H9 (cell line): ENCODE measurements around the gene TRRAP. TPM values are rescaled to one million over a fixed set of nuclear protein-coding genes. Genes with fewer than 3 reads are reported as not detected.

Experiments
- DNase-seq: peaks from one replicate; pipeline ENCODE4 v3.0.0-alpha.2; 2017
- H2AFZ ChIP-seq: one replicate; pipeline ENCODE4 v1.6.1; 2013; ENCODE audit warnings: mild to moderate bottlenecking, low read length, control low read depth, moderate library complexity
- H2AK5ac ChIP-seq: 2 replicates; pipeline ENCODE4 v1.6.1; 2013; ENCODE audit warnings: low read length, control low read depth, mixed read lengths; ENCODE audit not compliant: insufficient read length
- H2BK120ac ChIP-seq: one replicate; pipeline ENCODE4 v1.6.1; 2013; ENCODE audit warnings: low read depth, mild to moderate bottlenecking, low read length, control low read depth, inconsistent platforms; ENCODE audit not compliant: poor library complexity, severe bottlenecking
- H2BK12ac ChIP-seq: 2 replicates; pipeline ENCODE4 v1.6.1; 2013; ENCODE audit warnings: low read length, control low read depth, mixed read lengths, low read depth; ENCODE audit not compliant: insufficient read length
- H2BK15ac ChIP-seq: 2 replicates; pipeline ENCODE4 v1.6.1; 2013; ENCODE audit warnings: low read depth, low read length, control low read depth
- H2BK20ac ChIP-seq: one replicate; pipeline ENCODE4 v1.6.1; 2013; ENCODE audit warnings: low read depth, mild to moderate bottlenecking, low read length, control low read depth, inconsistent platforms; ENCODE audit not compliant: poor library complexity, severe bottlenecking
- H2BK5ac ChIP-seq: 2 replicates; pipeline ENCODE4 v1.6.1; 2013; ENCODE audit warnings: low read length, control low read depth, mixed read lengths; ENCODE audit not compliant: insufficient read length
- H3K14ac ChIP-seq: 2 replicates; pipeline ENCODE4 v1.6.1; 2013; ENCODE audit warnings: low read length, control low read depth; ENCODE audit not compliant: insufficient read depth
- H3K18ac ChIP-seq: 2 replicates; pipeline ENCODE4 v1.6.1; 2013; ENCODE audit warnings: low read depth, mild to moderate bottlenecking, mixed read lengths, low read length, control low read depth; ENCODE audit not compliant: insufficient read length
- H3K23ac ChIP-seq: 2 replicates; pipeline ENCODE4 v1.6.1; 2013; ENCODE audit warnings: low read length, control low read depth, mixed read lengths, low read depth; ENCODE audit not compliant: insufficient read length
- H3K23me2 ChIP-seq: 2 replicates; pipeline ENCODE4 v1.6.1; 2013; ENCODE audit warnings: low read depth, mild to moderate bottlenecking, mixed read lengths, low read length, control low read depth; ENCODE audit not compliant: insufficient read length, poor library complexity, severe bottlenecking
- H3K27ac ChIP-seq: 2 replicates; pipeline ENCODE4 v1.5.1; 2013; ENCODE audit warnings: low read length, control low read depth, mixed read lengths, low read depth; ENCODE audit not compliant: insufficient read length
- H3K27me3 ChIP-seq: 2 replicates; pipeline ENCODE4 v1.6.1; 2013; ENCODE audit warnings: low read length, control low read depth, inconsistent platforms; ENCODE audit not compliant: insufficient read depth
- H3K4ac ChIP-seq: 2 replicates; pipeline ENCODE4 v1.6.1; 2013; ENCODE audit warnings: low read depth, mild to moderate bottlenecking, control low read depth, inconsistent platforms, low read length, moderate library complexity
- H3K4me1 ChIP-seq: 2 replicates; pipeline ENCODE4 v1.6.1; 2013; ENCODE audit warnings: low read length, control low read depth, inconsistent platforms; ENCODE audit not compliant: insufficient read depth
- H3K4me2 ChIP-seq: 2 replicates; pipeline ENCODE4 v1.6.1; 2013; ENCODE audit warnings: low read length, control low read depth, mixed read lengths; ENCODE audit not compliant: insufficient read length, insufficient read depth
- H3K56ac ChIP-seq: 2 replicates; pipeline ENCODE4 v1.6.1; 2013; ENCODE audit warnings: low read depth, mild to moderate bottlenecking, mixed read lengths, low read length, control low read depth; ENCODE audit not compliant: insufficient read length
- H3K79me1 ChIP-seq: 2 replicates; pipeline ENCODE4 v1.6.1; 2013; ENCODE audit warnings: low read depth, mild to moderate bottlenecking, moderate library complexity, low read length, control low read depth, inconsistent platforms; ENCODE audit not compliant: insufficient read depth, poor library complexity, severe bottlenecking
- H3K79me2 ChIP-seq: 2 replicates; pipeline ENCODE4 v1.6.1; 2013; ENCODE audit warnings: low read length, control low read depth, inconsistent platforms; ENCODE audit not compliant: insufficient read depth
- H3K9ac ChIP-seq: 2 replicates; pipeline ENCODE4 v1.6.1; 2013; ENCODE audit warnings: low read length, control low read depth, mixed read lengths; ENCODE audit not compliant: insufficient read length; ENCODE audit errors: extremely low read depth
- H3K9me3 ChIP-seq: one replicate; pipeline ENCODE4 v1.6.1; 2013; ENCODE audit warnings: low read depth, low read length, inconsistent platforms; ENCODE audit not compliant: control insufficient read depth
- H3T11ph ChIP-seq: one replicate; pipeline ENCODE4 v1.6.1; 2013; ENCODE audit warnings: mild to moderate bottlenecking, low read length, control low read depth, inconsistent platforms
- H4K20me1 ChIP-seq: one replicate; pipeline ENCODE4 v1.6.1; 2013; ENCODE audit not compliant: control insufficient read depth, insufficient read length, insufficient read depth
- H4K5ac ChIP-seq: 2 replicates; pipeline ENCODE4 v1.6.1; 2013; ENCODE audit warnings: low read depth, mild to moderate bottlenecking, mixed read lengths, low read length, control low read depth; ENCODE audit not compliant: insufficient read length
- H4K8ac ChIP-seq: replicated peaks from 2 replicates; pipeline ENCODE4 v1.6.1; 2013; ENCODE audit warnings: low read length, control low read depth, mixed read lengths, low read depth; ENCODE audit not compliant: insufficient read length
- H4K91ac ChIP-seq: 2 replicates; pipeline ENCODE4 v1.6.1; 2013; ENCODE audit warnings: low read depth, mild to moderate bottlenecking, moderate library complexity, mixed read lengths, low read length, control low read depth; ENCODE audit not compliant: insufficient read length
- H3K27ac Mint-ChIP-seq, 3 experiments: 2 replicates in 2 of 3; 3 replicates in 1 of 3; pipeline ENCODE4 v1.8.0; 2020 to 2021; ENCODE audit warnings: mixed read lengths in 3 of 3, mild to moderate bottlenecking in 1 of 3, moderate library complexity in 1 of 3
- H3K27me3 Mint-ChIP-seq: 2 replicates; pipeline ENCODE4 v1.8.0; 2021; ENCODE audit warnings: low read depth, mild to moderate bottlenecking, moderate library complexity, mixed read lengths
- H3K36me3 Mint-ChIP-seq, 3 experiments: 2 replicates in 2 of 3; 3 replicates in 1 of 3; pipeline ENCODE4 v1.8.0; 2020 to 2021; ENCODE audit warnings: low read depth in 3 of 3, mixed read lengths in 3 of 3; ENCODE audit not compliant: insufficient read depth in 1 of 3
- H3K4me1 Mint-ChIP-seq, 2 experiments: 2 replicates each; pipeline ENCODE4 v1.8.0; 2020; ENCODE audit warnings: mixed read lengths in 2 of 2
- H3K4me3 Mint-ChIP-seq, 2 experiments: 2 replicates in 1 of 2; 3 replicates in 1 of 2; pipeline ENCODE4 v1.8.0; 2020 to 2021; ENCODE audit warnings: mild to moderate bottlenecking in 2 of 2, mixed read lengths in 2 of 2, moderate library complexity in 1 of 2
- H3K9me3 Mint-ChIP-seq, 2 experiments: 2 replicates in 1 of 2; 3 replicates in 1 of 2; pipeline ENCODE4 v1.8.0; 2020; ENCODE audit warnings: mild to moderate bottlenecking in 2 of 2, mixed read lengths in 2 of 2, moderate library complexity in 1 of 2
- CTCF ChIP-seq: fragments of 200-600 bp; sonication (generic); conservative IDR thresholded peaks from 3 replicates; pipeline ENCODE4 v1.8.0; 2021; ENCODE audit warnings: antibody characterized with exemption, mild to moderate bottlenecking
- WGBS: extraction: QIAGEN DNeasy Blood & Tissue Kit; methylation state at CpG from one replicate; pipeline ENCODE4 v1.1.7; 2013; ENCODE audit warnings: missing lambda C conversion rate, low lambda C conversion rate, mixed read lengths; ENCODE audit not compliant: insufficient read length; ENCODE audit errors: extremely low coverage; 5-methylcytosine and 5-hydroxymethylcytosine counted together
- total RNA-seq: library from RNA; stranded (reverse); gene quantifications from 2 replicates; pipeline ENCODE4 v1.2.1, GENCODE V29; 2021

TRRAP gene
- total RNA-seq, 1 experiment from 2014 or later, result 58.6 TPM

- Histone ChIP-seq H4K8ac (no peak overlapping the region), H3K27ac (no peak overlapping the region), H3K4me2 (no peak overlapping the region), H3K79me2 (no peaks in the 10 kb centered on the region), H2AK5ac (no peak overlapping the region), H4K91ac (no peak overlapping the region), H3T11ph (no peak overlapping the region), H3K79me1 (no peaks in the 10 kb centered on the region), H3K14ac (no peak overlapping the region), H3K27me3 (no peaks in the 10 kb centered on the region), H3K9me3 (no peaks in the 10 kb centered on the region), H3K56ac (no peak overlapping the region), H3K23me2 (no peaks in the 10 kb centered on the region), H3K4me1 (no peaks in the 10 kb centered on the region), H3K9ac (no peak overlapping the region), H3K23ac (no peak overlapping the region), H3K18ac (no peak overlapping the region), H4K5ac (no peak overlapping the region), H2AFZ (no peak overlapping the region), H2BK120ac (no peak overlapping the region), H2BK5ac (no peak overlapping the region), H2BK15ac (no peak overlapping the region), H4K20me1 (no peaks in the 10 kb centered on the region), H2BK20ac (no peak overlapping the region), H2BK12ac (no peak overlapping the region), H3K4ac (no peak overlapping the region)
- Mint-ChIP-seq H3K27me3 (no peaks in the 10 kb centered on the region; the same call in 1 of the 2 replicates), H3K36me3 (peaks cover 53 to 91% (median 75%) of the 10 kb centered on the region in 3 experiments), H3K9me3 (no peaks in the 10 kb centered on the region), H3K4me1 (peaks cover 2 to 4% of the 10 kb centered on the region in 2 experiments; a peak in 1 of 4 replicates), H3K27ac (peak overlapping the region; percentile 72 to 82 (median 75); a peak in 4 of 7 replicates), H3K4me3 (no peak overlapping the region; a peak in 1 of 5 replicates)
- TF ChIP-seq CTCF, result peak; percentile 71
- peak; percentile 82 for DNase-seq
- WGBS, result no CpG with 5 or more reads among the region's 11 CpGs
Observed at GRCh38 chr7:99036546-99037111, 158.3 kb downstream of the TRRAP start.
